ENCODE results near the gene KRI1.
"Not testable (repeated sequence)": the region's sequence is repeated elsewhere in the genome, so short reads cannot be mapped to it uniquely, and the experiment has no call there.

The KRI1 gene

GRCh38 chr19:10550336-10550735, 15.5 kb downstream of the KRI1 start:
- no peak for DNase-seq (ENCODE audit: low spot score)

GRCh38 chr19:10549733-10550132, 16.1 kb downstream of the KRI1 start:
- no peak for DNase-seq (ENCODE audit: low spot score)

- no peak for DNase-seq (ENCODE audit: low spot score)
Observed at GRCh38 chr19:10548746-10549276, 17.0 kb downstream of the KRI1 start.

- no peak for DNase-seq (ENCODE audit: low spot score)
Observed at GRCh38 chr19:10546817-10547216, 19.0 kb downstream of the KRI1 start.

- no peak for DNase-seq (ENCODE audit: low spot score)
Observed at GRCh38 chr19:10544753-10545251, 21.0 kb downstream of the KRI1 start.

GRCh38 chr19:10544242-10544752, 21.5 kb downstream of the KRI1 start:
- DNase-seq (ENCODE audit: low spot score): peak; percentile 63

GRCh38 chr19:10543420-10544241, 22.2 kb downstream of the KRI1 start, which contains the start of gene ATG4D:
Gene ATG4D (plus strand): TSS chr19:10543904. CDS start chr19:10544091, 187 bp downstream.
- peak; percentile 97 for DNase-seq (ENCODE audit: low spot score)

- no peak for DNase-seq (ENCODE audit: low spot score)
Observed at GRCh38 chr19:10543059-10543419, 22.8 kb downstream of the KRI1 start.

- not testable (repeated sequence) for DNase-seq (ENCODE audit: low spot score)
Observed at GRCh38 chr19:10539016-10539415, 26.8 kb downstream of the KRI1 start.

- DNase-seq (ENCODE audit: low spot score): no peak
Observed at GRCh38 chr19:10538204-10538983, 27.4 kb downstream of the KRI1 start.

- no peak for DNase-seq (ENCODE audit: low spot score)
Observed at GRCh38 chr19:10537668-10538067, 28.1 kb downstream of the KRI1 start.

- no peak for DNase-seq (ENCODE audit: low spot score)
Observed at GRCh38 chr19:10535613-10536012, 30.2 kb downstream of the KRI1 start.

- no peak for DNase-seq (ENCODE audit: low spot score)
Observed at GRCh38 chr19:10533646-10534386, 32.0 kb downstream of the KRI1 start.

GRCh38 chr19:10532457-10532856, 33.4 kb downstream of the KRI1 start:
- no peak for DNase-seq (ENCODE audit: low spot score)

- DNase-seq (ENCODE audit: low spot score): not testable (repeated sequence)
Observed at GRCh38 chr19:10526887-10527286, 38.9 kb downstream of the KRI1 start.

- no peak for DNase-seq (ENCODE audit: low spot score)
Observed at GRCh38 chr19:10525636-10526035, 40.2 kb downstream of the KRI1 start.

GRCh38 chr19:10523135-10523636, 42.6 kb downstream of the KRI1 start:
- no peak for DNase-seq (ENCODE audit: low spot score)

- no peak for DNase-seq (ENCODE audit: low spot score)
Observed at GRCh38 chr19:10521461-10522171, 44.2 kb downstream of the KRI1 start.

- no peak for DNase-seq (ENCODE audit: low spot score)
Observed at GRCh38 chr19:10520652-10521318, 45.0 kb downstream of the KRI1 start.

- DNase-seq (ENCODE audit: low spot score): no peak
Observed at GRCh38 chr19:10519421-10519820, 46.4 kb downstream of the KRI1 start.

Data from HuH-7.5 (cell line).